Smooth muscle cell (in vitro differentiated cells): Measurements from ENCODE around the gene MRTFA. TPM values are rescaled to one million over a fixed set of nuclear protein-coding genes. Genes with fewer than 3 reads are reported as not detected.
A peak's percentile ranks its signal among the peaks of the same experiment; 100 is the strongest.

Source experiments
- DNase-seq: peaks from one replicate; lab custom pipeline; 2025; ENCODE audit not compliant: unreplicated experiment; lab: John Stamatoyannopoulos, UW
- H2AFZ ChIP-seq: fragments of 200-600 bp; sonication (generic); 2 replicates; pipeline ENCODE4 v1.6.0; 2016; ENCODE audit warnings: antibody characterized with exemption, low read depth, mild to moderate bottlenecking
- H3F3A ChIP-seq: fragments of 200-600 bp; sonication (generic); 2 replicates; pipeline ENCODE4 v1.6.0; 2017; ENCODE audit warnings: antibody characterized with exemption, low read depth
- H3K27ac ChIP-seq: fragments of 200-600 bp; sonication (generic); 2 replicates; pipeline ENCODE4 v1.5.1; 2016; ENCODE audit warnings: low read depth, mild to moderate bottlenecking
- H3K27me3 ChIP-seq: fragments of 200-600 bp; sonication (generic); 2 replicates; pipeline ENCODE4 v1.6.1; 2016; ENCODE audit warnings: low read depth, mild to moderate bottlenecking
- H3K36me3 ChIP-seq: fragments of 200-600 bp; sonication (generic); 2 replicates; pipeline ENCODE4 v1.5.1; 2016; ENCODE audit warnings: low read depth
- H3K4me1 ChIP-seq: fragments of 200-600 bp; sonication (generic); 2 replicates; pipeline ENCODE4 v1.5.1; 2016; ENCODE audit warnings: low read depth
- H3K4me2 ChIP-seq: fragments of 200-600 bp; sonication (generic); 2 replicates; pipeline ENCODE4 v1.6.0; 2016; ENCODE audit warnings: mild to moderate bottlenecking
- H3K4me3 ChIP-seq: fragments of 200-600 bp; sonication (generic); 2 replicates; pipeline ENCODE4 v1.5.1; 2016; ENCODE audit warnings: mild to moderate bottlenecking
- H3K79me2 ChIP-seq: fragments of 200-600 bp; sonication (generic); 2 replicates; pipeline ENCODE4 v1.6.0; 2016; ENCODE audit warnings: low read depth, mild to moderate bottlenecking
- H3K9ac ChIP-seq: fragments of 200-600 bp; sonication (generic); 2 replicates; pipeline ENCODE4 v1.6.0; 2016; ENCODE audit warnings: low read depth
- H3K9me3 ChIP-seq: fragments of 200-600 bp; sonication (generic); replicated peaks from 2 replicates; pipeline ENCODE4 v1.5.1; 2016; ENCODE audit warnings: low read depth
- H4K20me1 ChIP-seq: fragments of 200-600 bp; sonication (generic); 2 replicates; pipeline ENCODE4 v1.6.0; 2016; ENCODE audit warnings: low read depth
- CTCF ChIP-seq: fragments of 200-600 bp; sonication (generic); IDR thresholded peaks from 2 replicates; pipeline ENCODE4 v1.5.1; 2017; ENCODE audit warnings: borderline replicate concordance, mild to moderate bottlenecking, antibody characterized with exemption; ENCODE audit not compliant: insufficient read depth, poor library complexity, severe bottlenecking
- WGBS: methylation state at CpG from one replicate; pipeline ENCODE4 v1.1.7; 2016; ENCODE audit warnings: low lambda C conversion rate; 5-methylcytosine and 5-hydroxymethylcytosine counted together
- polyA plus RNA-seq: library from polyadenylated mRNA; unstranded; fragments of >200 nt; fragmentation: Nextera tagmentation; extraction: Ambion mirVana; gene quantifications from 2 replicates; pipeline ENCODE4 v1.2.1, GENCODE V29; 2016
- total RNA-seq: library from RNA; depleted of rRNA; stranded (reverse); fragments of >200 nt; gene quantifications from 2 replicates; pipeline ENCODE4 v1.2.3, GENCODE V29; 2014

MRTFA gene
- total and polyA plus RNA-seq, 2 experiments from 2014 or later, result 25.5 to 41.7 TPM

- Histone ChIP-seq H3K4me1 (peaks cover 6% of the 10 kb centered on the region), H3K79me2 (peaks cover 89% of the 10 kb centered on the region), H3F3A (peaks cover 28% of the 10 kb centered on the region), H3K4me2 (no peak overlapping the region), H3K4me3 (no peak overlapping the region), H3K9me3 (no peaks in the 10 kb centered on the region), H3K9ac (no peak overlapping the region), H4K20me1 (peaks cover 24% of the 10 kb centered on the region), H3K27me3 (no peaks in the 10 kb centered on the region), H3K27ac (peak overlapping the region; percentile 63), H2AFZ (no peak overlapping the region), H3K36me3 (no peaks in the 10 kb centered on the region)
- no peak for TF ChIP-seq CTCF
- DNase-seq, result no peak
- WGBS, result 90% methylated on average over 2 of the region's 2 CpGs
These were observed 143.1 kb downstream of the MRTFA start for GRCh38 chr22:40493441-40493840.

GRCh38 chr22:40491990-40492631 is 144.4 kb downstream of the MRTFA start:
- Histone ChIP-seq H3F3A (peaks cover 19% of the 10 kb centered on the region), H2AFZ (no peak overlapping the region), H3K27ac (peak overlapping the region; percentile 63), H3K36me3 (no peaks in the 10 kb centered on the region), H3K9ac (no peak overlapping the region), H3K4me1 (peaks cover 6% of the 10 kb centered on the region), H3K27me3 (no peaks in the 10 kb centered on the region), H3K4me2 (peak overlapping the region; percentile 20), H3K4me3 (no peak overlapping the region), H3K9me3 (no peaks in the 10 kb centered on the region), H4K20me1 (peaks cover 35% of the 10 kb centered on the region), H3K79me2 (peaks cover 94% of the 10 kb centered on the region)
- TF ChIP-seq CTCF, result no peak
- DNase-seq, result no peak
- WGBS, result 47% methylated on average over 5 of the region's 5 CpGs

GRCh38 chr22:40487663-40488249 is 148.8 kb downstream of the MRTFA start:
- H3K4me2 ChIP-seq, result no peak overlapping the region

More at GRCh38 chr22:40487663-40488249, 148.8 kb downstream of the MRTFA start:
- Histone ChIP-seq H3K27me3 (no peaks in the 10 kb centered on the region), H3K36me3 (no peaks in the 10 kb centered on the region), H4K20me1 (peaks cover 68% of the 10 kb centered on the region), H3K27ac (no peak overlapping the region), H3K9ac (no peak overlapping the region), H3K4me1 (peaks cover 9% of the 10 kb centered on the region), H3F3A (peaks cover 16% of the 10 kb centered on the region), H2AFZ (no peak overlapping the region), H3K4me3 (no peak overlapping the region), H3K79me2 (peaks cover 99% of the 10 kb centered on the region), H3K9me3 (no peaks in the 10 kb centered on the region)
- 61% methylated on average over 3 of the region's 3 CpGs for WGBS
- peak; percentile 67 for TF ChIP-seq CTCF
- DNase-seq, result no peak
